ENCODE data around the gene CLCN5.

DNA sequence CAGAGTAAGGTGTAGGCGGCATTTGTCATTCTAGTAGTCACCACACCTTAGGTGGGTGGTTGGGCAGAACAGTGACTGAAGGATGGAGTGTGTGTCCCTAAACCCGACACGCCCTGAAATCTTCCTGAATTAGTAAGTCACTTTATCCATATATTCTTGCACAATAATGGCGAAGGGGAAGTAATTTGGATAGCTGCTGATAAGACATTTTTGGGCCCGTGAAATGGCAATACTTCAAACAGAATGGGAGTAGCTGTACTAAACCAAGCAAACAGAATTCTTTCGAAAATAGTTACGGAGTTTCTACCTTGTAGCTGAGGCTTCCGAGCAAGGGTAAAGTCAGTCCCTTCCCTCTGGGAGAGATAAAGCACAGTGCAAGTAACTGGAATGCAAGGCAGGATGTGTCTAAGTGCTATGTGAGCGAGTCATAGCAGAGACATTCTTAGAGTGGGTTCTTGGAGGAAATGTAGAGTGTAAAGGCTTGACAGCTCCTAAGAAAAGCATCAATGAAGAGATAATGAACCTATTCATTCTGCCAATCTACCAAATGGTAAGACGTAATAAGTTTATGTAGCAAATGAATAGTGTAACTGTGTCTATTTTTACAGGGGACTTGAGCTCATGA, 72.8 kb downstream of the CLCN5 start:
- no peak for TF ChIP-seq CTCF (IDR thresholded peaks at IDR 0.05)
- no peak for TF ChIP-seq POLR2A (IDR thresholded peaks at IDR 0.05)
- no peak for TF ChIP-seq POLR2AphosphoS5 (IDR thresholded peaks at IDR 0.05; ENCODE audit: insufficient read depth in 1 of 2, low read depth in 1 of 2)
